CD14-positive monocyte (primary cell): ENCODE measurements around the gene ARHGEF37. TPM values are rescaled to one million over a fixed set of nuclear protein-coding genes. Genes with fewer than 3 reads are reported as not detected.
"Not testable (repeated sequence)": the region's sequence is repeated elsewhere in the genome, so short reads cannot be mapped to it uniquely, and the experiment has no call there.

Source experiments
- DNase-seq, 3 donors: peaks; one replicate each; pipeline ENCODE4 v3.0.0-alpha.2; 2011 to 2022
- H2AFZ ChIP-seq: 2 replicates; pipeline ENCODE4 v1.6.0; 2012; ENCODE audit warnings: mild to moderate bottlenecking, low read depth, low read length, inconsistent platforms; ENCODE audit not compliant: insufficient read depth, poor library complexity, severe bottlenecking
- H3K27ac ChIP-seq, 2 donors: 1 replicate in 1 of 2; 2 replicates in 1 of 2; pipeline ENCODE4 v1.5.1; 2012 to 2013; ENCODE audit warnings: low read length in 2 of 2, control low read depth in 1 of 2, inconsistent platforms in 1 of 2, low read depth in 1 of 2, mild to moderate bottlenecking in 1 of 2
- H3K27me3 ChIP-seq, 2 donors: one replicate each; pipeline versions ENCODE4 v1.6.0 to v1.6.1; 2011 to 2013; ENCODE audit warnings: low read length in 2 of 2; ENCODE audit not compliant: control insufficient read depth in 2 of 2, insufficient read depth in 2 of 2
- H3K36me3 ChIP-seq, 2 donors: replicated peaks in 1 of 2; 1 replicate in 1 of 2; 2 replicates in 1 of 2; pipeline versions ENCODE4 v1.5.1 to v1.6.1; 2012 to 2013; ENCODE audit warnings: low read length in 2 of 2, control low read depth in 1 of 2, inconsistent platforms in 1 of 2, mild to moderate bottlenecking in 1 of 2; ENCODE audit not compliant: insufficient read depth in 2 of 2, control insufficient read depth in 1 of 2
- H3K4me1 ChIP-seq, 2 donors: 1 replicate in 1 of 2; 2 replicates in 1 of 2; pipeline versions ENCODE4 v1.5.1 to v1.6.1; 2012 to 2013; ENCODE audit warnings: low read length in 2 of 2, control low read depth in 1 of 2, inconsistent platforms in 1 of 2, mild to moderate bottlenecking in 1 of 2, moderate library complexity in 1 of 2; ENCODE audit not compliant: insufficient read depth in 2 of 2, control insufficient read depth in 1 of 2
- H3K4me2 ChIP-seq: replicated peaks from 2 replicates; pipeline ENCODE3; 2012; ENCODE audit warnings: low read length, moderate library complexity, mild to moderate bottlenecking; ENCODE audit not compliant: poor library complexity, severe bottlenecking; ENCODE audit errors: extremely low read depth
- H3K4me3 ChIP-seq, 3 experiments: fragments of 200-600 bp in 1 of 3; sonication (generic) in 1 of 3; replicated peaks in 1 of 3; 1 replicate in 2 of 3; 2 replicates in 1 of 3; pipeline ENCODE4 v1.5.1; 2011 to 2013; ENCODE audit warnings: low read length in 3 of 3, mild to moderate bottlenecking in 3 of 3, control low read depth in 2 of 3, low read depth in 2 of 3, inconsistent platforms in 1 of 3, moderate library complexity in 1 of 3
- H3K79me2 ChIP-seq: 2 replicates; pipeline ENCODE4 v1.6.0; 2012; ENCODE audit warnings: mild to moderate bottlenecking, control low read depth, inconsistent platforms, low read length, moderate library complexity; ENCODE audit not compliant: insufficient read depth
- H3K9ac ChIP-seq: 2 replicates; pipeline ENCODE4 v1.6.0; 2017; ENCODE audit warnings: low read length, mild to moderate bottlenecking; ENCODE audit not compliant: insufficient read depth, poor library complexity, severe bottlenecking
- H3K9me3 ChIP-seq, 2 donors: replicated peaks in 1 of 2; 1 replicate in 1 of 2; 2 replicates in 1 of 2; pipeline versions ENCODE4 v1.5.1 to v1.6.1; 2012 to 2013; ENCODE audit warnings: low read length in 2 of 2, control low read depth in 1 of 2; ENCODE audit not compliant: control insufficient read depth in 1 of 2, insufficient read depth in 1 of 2
- H4K20me1 ChIP-seq: 2 replicates; pipeline ENCODE4 v1.6.0; 2012; ENCODE audit warnings: mild to moderate bottlenecking, low read length, control low read depth, moderate library complexity; ENCODE audit not compliant: insufficient read depth
- H3K27ac Mint-ChIP-seq, 7 donors: one replicate each; pipeline ENCODE4 v1.8.0; 2020; ENCODE audit warnings: mild to moderate bottlenecking in 7 of 7, mixed read lengths in 7 of 7, moderate library complexity in 6 of 7, inconsistent platforms in 2 of 7
- H3K27me3 Mint-ChIP-seq, 3 donors: one replicate each; pipeline ENCODE4 v1.8.0; 2021 to 2022; ENCODE audit warnings: low read depth in 3 of 3, mild to moderate bottlenecking in 3 of 3, mixed read lengths in 3 of 3, moderate library complexity in 3 of 3, inconsistent platforms in 1 of 3
- H3K36me3 Mint-ChIP-seq, 2 donors: one replicate each; pipeline ENCODE4 v1.8.0; 2020; ENCODE audit warnings: mixed read lengths in 2 of 2, inconsistent platforms in 1 of 2, mild to moderate bottlenecking in 1 of 2
- H3K4me1 Mint-ChIP-seq: one replicate; pipeline ENCODE4 v1.8.0; 2020; ENCODE audit warnings: mild to moderate bottlenecking, mixed read lengths
- H3K4me3 Mint-ChIP-seq, 2 donors: one replicate each; pipeline ENCODE4 v1.8.0; 2020; ENCODE audit warnings: mild to moderate bottlenecking in 2 of 2, mixed read lengths in 2 of 2, moderate library complexity in 1 of 2
- H3K9me3 Mint-ChIP-seq, 7 donors: one replicate each; pipeline ENCODE4 v1.8.0; 2020 to 2022; ENCODE audit warnings: mixed read lengths in 7 of 7, mild to moderate bottlenecking in 6 of 7, moderate library complexity in 6 of 7, inconsistent platforms in 2 of 7
- WGBS: methylation state at CpG from one replicate; pipeline ENCODE4 v1.1.5; 2013; ENCODE audit warnings: missing lambda C conversion rate; ENCODE audit not compliant: insufficient coverage; 5-methylcytosine and 5-hydroxymethylcytosine counted together
- intact Hi-C, 2 donors: fragments of 100-400 bp; cut with micrococcal nuclease; formaldehyde crosslinking; loops; one replicate each; pipeline versions ENCODE4 v1.15.0 to v1.15.1; 2023
- polyA plus RNA-seq, 3 donors: library from polyadenylated mRNA; depleted of rRNA in 1 of 3; unstranded in 2 of 3; stranded (reverse) in 1 of 3; fragments of 300-500 nt in 2 of 3; fragments of >200 nt in 1 of 3; fragmentation: Illumina TruSeq in 2 of 3; gene quantifications; 1 replicate in 2 of 3; 2 replicates in 1 of 3; pipeline ENCODE4 v1.2.3, GENCODE V29; 2012 to 2021
- TF ChIP-seq, protein P1 (sequence below): fragments of 200-600 bp; IDR thresholded peaks from one replicate; pipeline ENCODE4 v1.8.0; 2022; ENCODE audit warnings: antibody characterized with exemption, mild to moderate bottlenecking

ARHGEF37 gene
- polyA plus RNA-seq, 3 donors, result not detected

DNA sequence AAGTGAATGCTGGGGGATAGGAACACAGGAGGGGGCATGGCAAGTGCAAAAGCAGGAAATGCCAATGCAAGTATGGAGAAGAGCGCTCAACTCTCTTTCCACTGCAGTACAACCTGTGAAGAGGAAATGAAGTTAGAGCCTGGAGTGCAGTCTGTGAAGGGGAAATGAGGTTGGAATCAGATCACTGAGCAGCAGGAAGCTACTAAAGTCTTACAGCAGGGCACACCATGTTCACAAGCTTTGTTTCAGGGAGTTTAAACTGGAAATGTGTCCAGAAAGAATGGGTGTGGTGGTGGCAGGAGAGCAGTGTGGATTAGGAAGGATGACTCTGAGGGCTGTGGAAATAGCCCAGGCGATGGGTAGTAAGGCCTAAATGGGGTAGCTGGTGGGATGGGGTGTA lies 15.4 kb downstream of the ARHGEF37 start:
- Histone ChIP-seq H2AFZ (no peak overlapping the region), H3K36me3 (no peaks in the 10 kb centered on the region), H3K27me3 (no peaks in the 10 kb centered on the region), H3K27ac (no peak overlapping the region), H3K4me1 (no peaks in the 10 kb centered on the region), H3K4me3 (no peak overlapping the region), H3K4me2 (no peak overlapping the region), H4K20me1 (no peaks in the 10 kb centered on the region), H3K9ac (no peak overlapping the region), H3K79me2 (no peaks in the 10 kb centered on the region), H3K9me3 (peaks cover 5% of the 10 kb centered on the region in 2 donors)
- H3K4me1 Mint-ChIP-seq, result peaks cover 2% of the 10 kb centered on the region
- 100% methylated on average over 1 of the region's 2 CpGs for WGBS
- H3K4me3 Mint-ChIP-seq, result no peak overlapping the region
- DNase-seq, result no peak
- no peaks in the 10 kb centered on the region for H3K36me3 Mint-ChIP-seq
- peaks cover 2 to 6% (median 4%) of the 10 kb centered on the region in 7 donors for H3K9me3 Mint-ChIP-seq
- intact Hi-C loops, result no loop called here
- TF ChIP-seq, protein P1, sequence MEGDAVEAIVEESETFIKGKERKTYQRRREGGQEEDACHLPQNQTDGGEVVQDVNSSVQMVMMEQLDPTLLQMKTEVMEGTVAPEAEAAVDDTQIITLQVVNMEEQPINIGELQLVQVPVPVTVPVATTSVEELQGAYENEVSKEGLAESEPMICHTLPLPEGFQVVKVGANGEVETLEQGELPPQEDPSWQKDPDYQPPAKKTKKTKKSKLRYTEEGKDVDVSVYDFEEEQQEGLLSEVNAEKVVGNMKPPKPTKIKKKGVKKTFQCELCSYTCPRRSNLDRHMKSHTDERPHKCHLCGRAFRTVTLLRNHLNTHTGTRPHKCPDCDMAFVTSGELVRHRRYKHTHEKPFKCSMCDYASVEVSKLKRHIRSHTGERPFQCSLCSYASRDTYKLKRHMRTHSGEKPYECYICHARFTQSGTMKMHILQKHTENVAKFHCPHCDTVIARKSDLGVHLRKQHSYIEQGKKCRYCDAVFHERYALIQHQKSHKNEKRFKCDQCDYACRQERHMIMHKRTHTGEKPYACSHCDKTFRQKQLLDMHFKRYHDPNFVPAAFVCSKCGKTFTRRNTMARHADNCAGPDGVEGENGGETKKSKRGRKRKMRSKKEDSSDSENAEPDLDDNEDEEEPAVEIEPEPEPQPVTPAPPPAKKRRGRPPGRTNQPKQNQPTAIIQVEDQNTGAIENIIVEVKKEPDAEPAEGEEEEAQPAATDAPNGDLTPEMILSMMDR, result no peak
- peaks cover 0 to 3% (median 2%) of the 10 kb centered on the region in 3 donors for H3K27me3 Mint-ChIP-seq
- H3K27ac Mint-ChIP-seq, result no peak overlapping the region

DNA sequence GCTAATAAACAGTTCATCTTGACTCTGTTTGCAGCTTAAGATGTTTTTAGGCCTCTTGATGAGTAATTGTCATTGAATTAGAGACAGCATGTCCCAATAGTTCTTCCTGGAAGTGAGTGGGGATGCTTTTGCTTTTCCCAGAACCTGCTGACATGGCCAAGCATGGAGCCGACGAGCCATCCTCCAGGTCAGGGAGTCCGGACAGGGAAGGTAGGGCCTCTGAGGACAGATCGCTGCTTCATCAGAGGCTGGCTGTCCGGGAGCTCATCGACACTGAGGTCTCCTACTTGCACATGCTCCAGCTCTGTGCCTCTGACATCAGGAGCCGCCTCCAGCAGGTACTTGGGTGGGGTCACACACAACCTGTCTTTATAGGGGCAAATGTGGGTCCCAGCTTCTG lies 16.3 kb downstream of the ARHGEF37 start:
- DNase-seq, result no peak
- TF ChIP-seq, protein P1, result no peak
- peaks cover 2 to 6% (median 4%) of the 10 kb centered on the region in 7 donors for H3K9me3 Mint-ChIP-seq
- H3K36me3 Mint-ChIP-seq, result no peaks in the 10 kb centered on the region
- Histone ChIP-seq H3K9ac (no peak overlapping the region), H3K9me3 (peaks cover 5% of the 10 kb centered on the region in 2 donors), H4K20me1 (no peaks in the 10 kb centered on the region), H3K4me3 (no peak overlapping the region), H3K4me2 (no peak overlapping the region), H3K79me2 (no peaks in the 10 kb centered on the region), H3K27ac (peak overlapping the region in 1 of 2 donors; percentile 15), H2AFZ (no peak overlapping the region), H3K4me1 (no peaks in the 10 kb centered on the region), H3K36me3 (no peaks in the 10 kb centered on the region), H3K27me3 (no peaks in the 10 kb centered on the region)
- H3K27ac Mint-ChIP-seq, result peak overlapping the region in 2 of 7 donors; percentile 17 to 65
- peaks cover 2% of the 10 kb centered on the region for H3K4me1 Mint-ChIP-seq
- no peak overlapping the region for H3K4me3 Mint-ChIP-seq
- 98% methylated on average over 6 of the region's 7 CpGs for WGBS
- intact Hi-C loops, result no loop called here
- peaks cover 0 to 7% (median 2%) of the 10 kb centered on the region in 3 donors for H3K27me3 Mint-ChIP-seq

DNA sequence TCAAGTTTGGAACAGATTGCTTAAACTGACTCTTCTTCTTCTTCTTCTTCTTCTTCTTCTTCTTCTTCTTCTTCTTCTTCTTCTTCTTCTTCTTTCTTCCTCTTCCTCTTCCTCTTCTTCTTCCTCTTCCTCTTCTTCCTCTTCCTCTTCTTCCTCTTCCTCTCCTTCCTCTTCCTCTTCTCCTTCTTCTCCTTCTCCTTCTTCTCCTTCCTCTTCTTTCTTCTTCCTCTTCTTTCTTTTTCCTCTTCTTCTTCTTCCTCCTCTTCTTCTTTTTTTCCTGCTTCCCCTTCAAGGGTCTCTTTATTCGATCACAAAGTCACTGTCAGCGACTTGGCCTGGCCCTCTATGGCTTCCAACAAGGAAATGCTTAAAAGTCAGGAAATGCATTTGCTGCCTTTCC lies 16.9 kb downstream of the ARHGEF37 start:
- H3K4me1 ChIP-seq, H3K36me3 ChIP-seq, H3K36me3 Mint-ChIP-seq, H3K27me3 Mint-ChIP-seq, H3K4me1 Mint-ChIP-seq, H3K9ac ChIP-seq, H3K27me3 ChIP-seq, intact Hi-C loops, H3K9me3 ChIP-seq, H3K9me3 Mint-ChIP-seq, H4K20me1 ChIP-seq, H3K4me2 ChIP-seq, H3K79me2 ChIP-seq, H2AFZ ChIP-seq, H3K4me3 ChIP-seq, H3K4me3 Mint-ChIP-seq, DNase-seq: not testable (repeated sequence)
- H3K27ac Mint-ChIP-seq, result peak overlapping the region in 6 of 7 donors; percentile 15 to 72 (median 58)
- H3K27ac ChIP-seq, result peak overlapping the region in 1 of 2 donors; percentile 15
- WGBS, result 100% methylated on average over 1 of the region's 2 CpGs
